Activated CD4-positive, alpha-beta T cell treated with anti-CD3 and anti-CD28 coated beads, Interleukin-2, Interleukin-4, amounts not matched to agents 100 ng/mL and 50 ng/mL, durations not matched to agents 16 hours and 8 hours (primary cell): ENCODE measurements around the gene GAK.

ENCODE experiments used
- DNase-seq: peaks from one replicate; pipeline ENCODE4 v3.0.0-alpha.2; 2020; ENCODE audit warnings: low spot score

GAK gene

DNA sequence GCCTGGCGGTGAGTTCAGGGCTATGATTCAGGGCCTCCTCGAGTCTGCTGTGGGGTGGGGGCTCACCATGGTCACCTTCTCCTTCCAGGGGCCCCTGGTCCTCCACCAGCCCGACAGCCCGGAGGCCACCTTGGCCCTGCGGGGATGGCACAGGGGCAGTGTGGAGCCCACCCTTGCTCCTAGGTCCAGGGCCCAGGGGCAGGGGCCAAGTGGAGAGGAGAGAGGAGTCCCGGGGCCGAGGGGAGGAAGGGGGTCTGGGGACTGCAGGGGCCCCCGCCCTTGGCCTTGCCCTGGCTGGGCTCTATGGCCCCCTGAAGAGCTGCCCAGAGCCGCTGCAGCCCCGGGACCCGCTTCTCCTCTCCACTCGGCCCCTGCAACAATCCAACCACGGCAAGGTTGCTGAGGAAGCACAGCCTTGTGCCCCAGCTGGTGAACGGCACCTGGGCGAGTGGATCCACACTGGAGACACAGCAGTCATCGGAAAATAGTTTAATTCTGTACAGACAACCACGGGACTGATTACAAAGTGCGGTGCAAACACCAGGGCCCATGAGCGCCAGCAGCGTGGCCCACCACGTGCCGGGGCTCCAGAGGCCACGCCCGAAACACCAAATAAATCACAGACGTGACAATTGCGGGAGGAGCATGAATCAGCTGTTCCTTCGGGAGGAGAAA, 83.2 kb downstream of the GAK start:
- DNase-seq: no peak

DNA sequence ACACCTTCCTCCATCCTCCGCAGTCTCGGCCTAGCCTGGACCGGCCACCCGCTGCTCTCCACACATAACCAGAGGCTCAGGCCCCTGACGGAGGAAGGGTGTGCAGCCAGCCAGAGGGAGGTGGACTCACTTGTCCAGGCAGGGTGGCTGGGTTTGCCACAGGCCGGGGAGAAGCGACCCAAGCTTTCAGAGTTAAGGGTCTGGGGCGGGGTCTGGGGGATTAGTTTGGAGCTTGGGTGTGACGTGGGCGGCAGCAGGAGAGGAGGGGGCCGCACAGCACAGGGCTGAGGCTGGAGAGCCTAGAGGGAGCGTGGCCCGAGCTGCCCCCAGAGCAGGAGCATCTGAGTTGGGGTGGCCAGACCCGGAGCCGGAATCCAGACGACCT, 83.8 kb downstream of the GAK start:
- DNase-seq: no peak

DNA sequence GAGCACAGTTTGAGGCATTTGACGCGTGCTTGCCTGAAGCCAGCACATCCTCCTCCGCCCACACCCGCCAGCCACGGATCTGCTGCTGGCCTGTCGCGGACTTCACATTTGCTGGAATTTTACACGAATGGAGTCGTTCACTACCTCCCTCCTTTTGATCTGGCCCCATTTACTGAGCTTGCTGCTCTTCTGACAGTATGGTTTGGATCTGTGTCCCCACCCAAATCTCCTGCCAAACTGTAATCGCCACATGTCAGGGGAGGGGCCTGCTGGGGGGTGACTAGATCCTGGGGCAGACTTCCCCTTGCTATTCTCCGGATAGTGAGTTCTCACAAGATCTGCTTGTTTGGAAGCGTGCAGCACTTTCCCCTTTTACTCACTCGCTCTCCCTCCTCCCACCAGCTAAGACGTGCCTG, 86.3 kb downstream of the GAK start:
- DNase-seq: no peak

DNA sequence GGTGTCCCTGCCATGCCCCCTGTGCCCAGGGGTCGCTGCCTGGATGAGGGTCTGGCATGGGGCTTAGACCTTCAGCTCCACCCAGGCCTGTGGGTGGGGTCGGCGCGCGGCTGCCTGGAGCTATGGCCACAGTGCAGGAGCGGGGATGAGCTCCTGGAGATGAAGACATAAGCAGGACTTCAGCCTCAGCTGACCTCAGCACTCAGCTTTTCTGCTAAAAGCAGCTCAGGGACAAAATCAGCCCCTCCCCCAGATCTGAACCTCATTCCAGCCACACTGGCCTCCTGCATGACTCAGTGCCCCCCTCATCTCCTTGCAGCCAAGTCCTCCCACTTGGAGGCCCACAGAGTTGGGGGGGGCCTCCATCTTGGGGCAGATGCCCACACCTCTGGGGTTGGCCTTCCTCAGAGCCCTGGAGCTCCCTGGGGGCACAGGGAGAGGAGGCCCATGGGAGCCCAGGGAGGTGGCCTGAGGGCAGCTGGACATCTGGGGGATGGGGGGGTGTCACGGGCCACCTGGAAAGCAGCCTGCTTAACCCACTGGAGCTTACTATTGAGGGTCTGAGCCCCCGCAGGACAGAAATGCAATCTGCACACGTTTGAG, 86.8 kb downstream of the GAK start:
- no peak for DNase-seq

DNA sequence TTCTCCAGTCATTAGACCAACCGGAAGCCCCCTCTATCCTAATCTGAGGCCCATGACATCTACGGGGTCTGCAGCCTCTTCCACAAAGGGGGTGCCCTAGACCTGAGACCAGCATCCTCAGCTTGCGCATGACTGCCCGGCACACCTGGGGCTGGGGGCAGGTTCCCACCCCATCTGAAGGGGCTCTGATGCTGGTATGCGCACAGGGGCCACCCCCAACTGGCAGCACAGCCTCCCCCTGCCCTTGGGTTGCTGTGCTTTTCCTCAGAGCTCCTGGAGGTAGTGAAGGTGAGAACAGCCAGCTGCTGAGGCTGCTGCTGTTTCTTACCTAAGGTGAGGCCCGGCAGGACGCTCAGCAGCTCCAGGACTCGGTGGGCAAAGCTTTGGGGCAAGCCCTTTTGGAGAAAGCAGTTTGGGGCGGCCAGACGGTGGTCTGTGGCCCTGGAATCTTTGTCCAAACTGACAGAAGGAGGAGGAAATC, 87.3 kb downstream of the GAK start:
- no peak for DNase-seq

DNA sequence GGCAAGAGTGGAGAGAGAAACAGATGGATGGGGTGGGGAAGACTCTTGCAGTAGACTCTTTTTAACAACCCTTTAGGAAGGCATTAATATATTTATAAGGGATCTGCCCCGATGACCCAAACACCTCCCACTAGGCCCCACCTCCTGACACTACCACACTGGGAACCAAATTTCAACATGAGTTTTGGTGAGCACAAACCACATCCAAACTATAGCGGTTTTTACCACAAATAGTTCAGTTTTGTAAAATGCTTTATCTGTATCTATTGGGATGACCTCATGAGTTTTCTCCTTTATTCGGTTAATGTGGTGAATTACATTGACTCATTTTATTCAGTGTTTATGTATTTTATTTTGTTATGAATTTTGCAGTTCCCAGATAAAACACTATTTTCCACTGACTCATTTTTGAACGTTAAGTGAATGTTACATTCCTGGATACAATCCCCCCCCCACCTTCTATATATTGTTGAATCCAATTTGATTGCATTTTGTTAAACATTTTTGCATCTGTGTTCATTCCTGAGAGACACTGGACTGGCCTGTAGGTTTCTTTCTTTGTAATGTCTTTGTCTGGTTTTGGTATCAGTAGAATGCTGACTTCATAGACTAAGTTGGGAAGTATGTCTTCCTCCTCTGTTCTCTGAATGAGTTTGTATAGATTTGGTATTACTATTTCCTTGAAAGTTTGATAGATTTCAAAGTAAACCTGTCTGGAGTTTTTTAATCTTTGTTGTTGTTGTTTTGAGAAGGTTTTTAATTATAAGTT, 92.3 kb downstream of the GAK start:
- DNase-seq: peak; percentile 40

DNA sequence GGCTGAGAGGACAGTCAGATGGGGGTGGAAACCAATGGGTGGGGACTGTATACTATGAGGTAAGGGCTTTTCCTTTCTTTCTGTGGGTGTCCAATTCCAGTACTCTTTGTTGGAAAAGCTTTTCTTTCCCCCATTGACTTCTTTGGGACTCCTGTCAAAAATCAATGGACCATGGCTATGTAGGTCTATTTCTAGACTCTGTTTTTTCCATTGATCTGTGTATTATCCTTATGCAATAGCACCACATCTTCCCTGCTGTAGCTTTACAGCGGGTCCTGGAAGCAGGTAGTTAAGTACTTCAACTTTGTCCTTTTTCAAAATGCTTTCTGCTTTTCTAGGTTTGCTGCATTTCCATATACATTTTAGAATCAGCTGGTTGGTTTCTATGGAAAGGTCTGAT, 94.3 kb downstream of the GAK start:
- DNase-seq: no peak

DNA sequence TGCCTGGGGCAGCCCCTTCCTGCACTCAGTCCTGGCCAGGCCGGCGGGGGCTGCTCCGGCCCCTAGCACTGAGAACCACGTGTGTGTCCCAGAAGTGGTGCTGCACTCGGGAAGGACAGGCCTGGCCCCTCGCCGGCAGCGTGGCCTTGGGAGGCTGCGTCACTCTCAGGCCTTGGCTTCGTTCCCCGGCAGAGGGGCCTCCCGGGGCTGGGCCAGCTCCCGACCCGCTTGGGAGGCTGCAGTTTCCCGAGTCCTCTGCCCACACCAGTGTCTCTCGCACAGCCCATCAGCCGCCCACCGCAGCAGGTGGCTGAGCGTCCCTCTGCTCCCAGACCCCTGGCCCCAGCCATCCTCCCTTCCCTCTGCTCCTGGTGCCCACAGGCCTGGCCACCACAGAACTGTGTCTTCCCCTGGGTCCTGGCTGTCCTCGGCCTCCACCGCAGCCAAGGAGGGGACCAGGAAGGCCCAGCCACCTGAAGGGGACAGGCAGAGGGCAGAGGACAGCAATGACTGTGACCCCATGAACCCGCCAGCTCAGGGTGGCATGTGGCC, 95.3 kb downstream of the GAK start:
- no peak for DNase-seq

DNA sequence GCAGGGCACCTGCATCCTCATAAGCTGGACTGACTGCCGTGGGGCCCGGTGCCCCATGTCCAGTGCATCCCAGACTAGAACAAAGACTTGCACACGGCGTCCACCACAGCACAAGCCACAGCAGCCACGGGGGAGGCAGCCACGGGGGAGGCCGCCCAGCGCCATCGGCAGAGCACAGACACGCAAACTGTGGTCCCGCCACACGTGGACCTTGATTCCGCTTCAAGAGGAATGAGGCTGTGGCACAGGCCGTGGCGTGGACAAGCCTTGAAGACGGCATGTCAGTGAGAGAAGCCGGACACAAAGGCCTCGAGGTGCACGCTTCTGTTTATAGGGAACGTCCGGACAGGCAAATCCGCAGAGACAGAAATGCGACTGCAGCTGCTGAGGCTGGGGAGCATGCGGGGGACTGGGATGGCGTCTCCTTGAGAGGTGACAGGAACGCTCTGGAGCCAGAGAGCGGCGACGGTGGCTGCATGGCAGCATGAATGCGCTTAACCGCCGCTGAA, 96.1 kb downstream of the GAK start:
- no peak for DNase-seq

DNA sequence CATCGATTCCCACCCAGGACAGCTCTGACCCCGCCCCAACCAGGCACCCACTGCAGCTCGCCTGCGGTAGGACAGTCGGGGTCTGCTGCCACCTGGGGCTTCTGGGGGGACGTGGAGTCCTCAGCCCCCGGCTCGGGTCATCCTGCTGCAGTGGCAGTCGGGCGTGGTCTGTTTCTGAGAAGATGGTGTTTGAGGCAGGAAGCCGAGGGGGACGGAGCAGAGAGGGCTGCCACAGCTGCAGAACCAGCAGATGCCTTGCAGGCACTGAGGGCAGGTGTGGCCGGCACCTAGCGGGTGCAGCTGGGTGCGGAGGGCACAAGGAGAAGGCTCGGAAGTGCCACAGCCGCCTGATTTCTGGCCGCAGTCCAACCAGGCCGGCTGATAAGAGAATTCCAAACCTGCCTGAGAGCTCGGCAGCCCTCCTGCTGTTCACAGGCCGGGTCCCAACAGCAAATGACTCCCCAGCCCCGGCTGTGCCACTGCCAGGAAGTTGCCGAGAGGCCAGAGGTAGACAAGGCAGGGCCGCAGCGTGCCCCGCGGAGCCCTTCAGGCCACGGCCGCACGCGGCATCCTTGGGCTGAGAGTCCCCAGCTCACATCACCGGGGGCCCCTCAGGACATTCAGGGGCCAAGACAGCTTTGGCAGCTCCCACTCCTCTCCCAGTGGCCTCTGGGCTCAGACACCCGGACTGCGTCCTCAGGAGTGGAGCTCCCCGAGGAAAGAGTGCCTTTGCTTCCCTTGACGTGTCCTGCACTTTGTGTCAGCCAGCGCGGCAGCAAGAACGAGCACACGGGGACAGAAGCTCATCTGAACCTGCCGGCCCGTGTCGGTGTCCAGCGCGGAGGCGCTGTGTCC, 96.7 kb downstream of the GAK start:
- DNase-seq: no peak

DNA sequence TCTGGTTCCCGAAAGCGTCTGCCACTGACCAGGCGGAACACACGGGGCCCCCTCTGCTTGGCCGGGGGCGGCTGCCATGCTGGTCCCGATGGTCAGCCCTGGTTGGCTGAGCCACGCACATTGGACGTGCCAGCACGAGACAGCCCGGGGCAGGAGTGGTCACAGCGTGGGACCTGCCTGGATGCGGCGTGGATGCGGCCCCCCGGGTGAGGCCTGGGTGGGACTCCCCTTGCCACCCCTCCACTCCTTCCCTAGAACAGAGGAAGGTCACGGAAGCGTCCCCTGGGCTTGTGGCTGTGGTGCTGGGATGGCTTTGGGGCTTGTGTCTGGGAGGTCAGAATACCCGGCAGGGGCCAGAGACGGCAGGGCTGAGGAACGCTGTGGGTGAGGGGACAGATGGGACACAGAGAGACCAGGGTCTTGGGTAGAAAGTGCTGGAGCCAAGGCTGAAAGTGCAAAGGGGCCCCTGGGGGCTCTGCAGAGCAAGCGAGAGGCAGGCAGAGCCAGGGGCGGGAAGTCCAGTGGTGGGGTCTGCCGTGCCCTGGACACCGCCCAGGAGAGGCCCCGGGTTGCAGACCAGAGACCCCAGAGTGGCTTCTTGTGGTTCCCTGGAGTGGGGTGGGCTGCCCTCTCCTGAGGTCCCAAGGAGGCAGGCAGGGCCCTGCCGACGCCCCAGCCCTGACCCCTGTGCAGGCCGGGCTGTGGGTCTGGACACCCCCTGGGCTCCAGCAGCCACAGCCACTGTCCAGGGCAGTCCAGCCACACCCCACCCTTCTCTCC, 97.6 kb downstream of the GAK start:
- DNase-seq: no peak

DNA sequence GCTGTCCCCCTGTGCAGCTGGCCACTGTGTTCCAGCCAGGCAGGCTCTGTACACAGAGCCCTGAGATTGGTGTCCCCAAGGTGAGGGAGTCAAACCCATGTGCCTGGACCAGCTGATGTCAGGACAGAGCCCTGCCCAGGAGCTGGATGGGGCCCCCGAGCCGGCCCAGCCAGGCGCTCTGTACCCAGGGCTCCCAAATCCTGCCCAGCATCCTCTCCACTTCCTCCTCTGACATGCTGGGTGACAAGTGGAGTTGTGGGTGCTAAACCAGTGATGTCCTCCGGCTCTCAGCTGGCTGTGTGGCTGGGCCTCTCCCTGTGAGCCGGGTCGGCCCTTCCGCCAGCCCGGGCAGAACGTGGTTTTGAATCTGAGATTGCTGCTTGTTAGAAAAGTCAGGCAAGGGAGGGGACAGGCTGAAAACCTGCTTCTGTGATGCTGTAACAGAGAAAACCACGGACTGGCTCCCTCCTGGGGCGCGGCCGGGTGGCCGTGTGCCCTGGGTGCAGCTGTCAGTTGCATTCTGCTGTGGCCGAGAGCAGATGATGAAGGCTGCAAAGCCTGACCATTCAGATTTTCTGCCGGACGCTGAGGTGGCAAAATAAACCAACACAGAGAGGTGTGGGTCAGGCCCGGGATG, 98.3 kb downstream of the GAK start:
- no peak for DNase-seq

DNA sequence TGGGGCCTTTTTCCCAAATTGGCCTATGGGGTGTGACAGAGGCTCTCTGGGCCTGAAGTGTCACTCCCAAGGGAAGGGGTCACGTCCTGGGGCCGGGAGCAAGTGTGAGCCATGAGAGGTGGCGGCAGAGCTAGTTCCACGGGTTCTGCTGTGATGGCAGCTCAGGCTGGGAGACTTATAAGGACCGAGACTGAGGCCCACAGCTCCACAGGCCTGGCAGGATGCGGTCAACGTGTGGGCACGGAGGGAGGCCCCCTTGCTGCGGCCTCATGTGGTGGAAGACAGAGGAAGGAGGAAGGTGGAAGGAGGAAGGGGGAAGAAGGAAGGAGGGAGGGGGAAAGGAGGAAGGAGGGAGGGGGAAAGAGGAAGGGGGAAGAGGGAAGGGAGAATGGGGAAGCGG, 99.0 kb downstream of the GAK start:
- no peak for DNase-seq

DNA sequence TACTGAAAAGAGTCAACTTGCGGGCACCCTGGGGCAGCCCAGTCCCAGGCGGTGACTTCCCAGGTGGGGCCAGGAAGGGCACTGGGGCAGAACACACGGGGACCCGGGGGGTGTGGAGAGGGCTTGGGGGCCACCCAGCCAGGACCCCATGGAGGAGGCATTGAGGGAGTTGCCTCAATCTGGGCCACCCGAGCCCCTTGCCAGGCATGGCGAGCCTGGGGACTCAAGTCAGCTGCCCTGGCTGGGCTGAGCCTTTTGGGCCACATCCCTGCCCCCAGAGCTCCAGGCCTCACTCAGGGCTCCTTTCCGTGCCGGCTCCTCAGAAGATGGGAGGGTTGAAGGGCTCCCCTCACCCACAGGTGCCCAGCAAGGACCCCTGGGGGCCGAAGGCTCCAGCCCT, 99.6 kb downstream of the GAK start:
- DNase-seq: no peak

DNA sequence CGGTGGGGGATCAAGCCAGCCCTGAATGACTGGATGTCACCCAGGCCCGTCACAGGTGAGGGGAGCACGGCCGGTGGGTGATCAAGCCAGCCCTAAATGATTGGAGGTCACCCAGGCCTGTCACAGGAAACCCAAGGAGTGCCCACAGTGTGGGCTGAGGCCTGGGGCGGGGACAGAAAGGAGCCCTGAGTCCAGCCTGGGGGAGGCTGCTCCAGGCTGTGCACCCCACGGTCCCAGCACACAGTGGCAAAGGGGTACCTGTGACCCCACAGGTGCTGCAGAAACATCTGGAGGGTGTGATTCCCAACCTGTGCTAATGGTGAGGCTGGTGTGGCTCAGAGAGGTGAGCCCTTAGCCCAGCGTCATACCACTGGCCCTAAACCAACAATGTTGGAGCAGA, 100.0 kb downstream of the GAK start:
- DNase-seq: no peak

DNA sequence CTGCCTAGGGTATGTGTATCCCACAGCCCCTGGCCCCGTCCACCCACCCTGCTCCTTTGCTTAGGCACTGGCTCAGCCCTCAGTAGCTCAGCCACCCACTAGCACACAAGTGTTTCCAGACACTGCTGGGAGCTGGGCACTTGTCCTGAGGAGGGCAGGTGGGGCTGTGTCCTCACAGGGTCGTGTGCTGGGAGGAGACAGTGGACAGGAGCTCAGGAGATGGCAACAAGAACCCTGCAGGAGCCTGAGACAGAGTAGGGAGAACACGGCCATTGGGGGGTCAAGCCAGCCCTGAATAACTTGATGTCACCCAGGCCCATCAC, 100.7 kb downstream of the GAK start:
- no peak for DNase-seq

DNA sequence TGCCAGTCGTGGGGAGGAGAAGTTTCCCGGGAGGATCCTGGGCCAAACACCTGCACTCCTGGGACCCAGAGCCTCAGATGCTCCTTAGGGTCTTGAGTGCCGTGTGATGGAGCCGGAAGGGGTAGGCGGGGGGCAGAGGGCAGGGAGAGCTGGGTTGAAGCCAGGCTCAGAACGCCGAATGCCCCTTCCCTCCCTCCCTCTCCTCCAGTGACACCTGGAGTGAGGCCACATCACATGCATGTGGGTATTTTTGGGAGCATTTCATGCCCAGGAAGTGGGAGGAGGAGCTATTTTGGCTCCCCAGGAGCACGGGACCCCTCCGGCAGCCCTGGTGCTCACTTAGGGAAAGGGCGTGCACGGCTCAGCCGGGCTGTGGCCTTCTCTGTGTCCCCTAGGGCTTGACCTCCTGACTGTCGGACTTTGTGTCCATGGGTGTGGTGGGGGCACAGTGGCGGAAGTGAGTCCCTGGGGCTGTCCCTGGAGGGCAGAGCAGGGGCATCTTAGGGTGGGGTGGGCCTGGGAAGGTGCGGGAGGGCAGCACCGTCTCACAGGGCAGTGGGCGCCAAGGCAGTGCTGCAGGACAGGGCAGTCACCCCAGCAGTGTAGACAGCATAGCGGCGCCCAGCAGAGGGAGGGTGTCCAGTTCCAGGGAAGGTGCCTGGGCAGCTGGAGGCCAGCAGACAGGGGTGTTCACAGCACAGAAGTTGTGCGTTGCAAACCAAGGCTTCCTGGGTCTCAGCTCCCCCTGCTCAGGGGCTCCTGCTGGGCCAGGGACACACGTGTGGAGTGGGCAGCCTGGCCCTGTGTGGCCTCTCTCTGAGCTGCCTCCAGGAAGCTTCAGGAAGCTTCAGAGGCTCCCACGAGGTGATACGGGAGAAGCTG, 101.3 kb downstream of the GAK start:
- DNase-seq: no peak

DNA sequence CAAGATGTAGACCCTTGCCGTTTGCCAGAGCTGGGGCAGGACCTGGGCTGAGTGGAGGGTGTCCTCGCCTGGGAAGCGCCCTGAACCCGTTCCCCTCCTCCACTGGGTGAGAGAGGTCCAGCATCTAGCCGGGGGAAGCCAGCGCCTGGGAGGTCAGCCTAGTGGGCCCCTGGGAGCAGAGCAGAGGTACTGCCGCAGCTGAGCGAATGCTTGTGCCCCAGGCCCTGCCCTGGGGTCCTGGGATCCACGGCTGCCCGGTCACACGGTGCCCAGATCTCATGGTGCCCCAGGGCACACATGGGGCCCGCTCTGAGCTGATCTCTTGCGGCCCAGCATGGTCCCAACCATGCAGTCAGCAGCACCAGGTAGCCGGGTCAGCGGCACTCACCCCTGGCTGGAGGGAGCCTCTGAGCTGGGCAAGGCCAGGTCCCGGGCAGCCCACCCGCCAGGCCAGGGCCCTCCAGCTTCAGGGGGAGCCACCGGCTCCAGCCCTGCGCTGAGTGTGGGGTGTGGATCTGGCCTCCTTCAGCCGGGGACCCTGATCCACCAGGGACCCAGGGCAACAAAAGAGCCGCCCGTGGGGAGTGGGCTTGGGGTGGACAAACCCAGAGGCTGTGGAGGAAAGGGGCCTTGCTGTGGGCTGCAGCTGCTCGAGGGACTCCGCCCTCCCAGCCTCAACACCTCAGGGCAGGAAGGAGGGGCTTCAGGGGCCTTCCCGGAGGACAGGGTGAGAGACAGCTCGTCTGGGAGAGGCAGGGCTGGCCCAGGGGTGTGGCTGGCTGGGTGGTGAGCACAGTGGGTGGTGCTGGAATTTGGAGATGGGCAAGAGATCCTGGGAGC, 102.1 kb downstream of the GAK start:
- DNase-seq: no peak

DNA sequence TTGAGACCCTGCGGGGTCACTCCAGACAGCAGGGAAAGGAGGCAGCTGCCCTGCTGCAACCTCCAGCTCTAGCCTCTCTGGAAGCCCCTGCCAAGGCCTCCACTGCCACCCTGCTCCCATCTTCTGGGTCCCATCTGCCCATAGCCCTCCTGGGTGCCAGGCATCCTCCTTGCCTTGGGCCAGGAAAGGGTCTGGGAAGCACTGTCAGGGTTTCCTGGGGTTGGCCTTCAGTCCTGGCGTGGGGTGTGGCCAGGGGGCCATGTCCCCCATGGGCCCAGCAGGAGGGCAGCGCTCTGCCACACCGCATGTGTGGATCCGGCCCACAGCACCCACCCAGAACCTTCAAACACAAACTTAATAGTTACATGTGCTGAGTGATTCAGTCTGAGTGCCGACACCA, 102.8 kb downstream of the GAK start:
- DNase-seq: no peak
